OCI-LY1 (cell line): ENCODE measurements around the gene ETNK2.

Experiments
- EZH2 ChIP-seq: fragments of 200-600 bp; sonication (generic), shearing (Covaris generic); IDR thresholded peaks from 2 replicates; pipeline ENCODE4 v1.8.0; 2017; ENCODE audit warnings: borderline replicate concordance, mixed run types, mild to moderate bottlenecking, antibody characterized with exemption, low read length, moderate library complexity, mixed read lengths
- TF ChIP-seq, protein P1 (sequence below): fragments of 200-600 bp; sonication (generic), shearing (Covaris generic); IDR thresholded peaks from 2 replicates; pipeline ENCODE4 v1.5.1; 2017; ENCODE audit warnings: mild to moderate bottlenecking, antibody characterized with exemption, low read length, moderate library complexity, mixed read lengths

DNA sequence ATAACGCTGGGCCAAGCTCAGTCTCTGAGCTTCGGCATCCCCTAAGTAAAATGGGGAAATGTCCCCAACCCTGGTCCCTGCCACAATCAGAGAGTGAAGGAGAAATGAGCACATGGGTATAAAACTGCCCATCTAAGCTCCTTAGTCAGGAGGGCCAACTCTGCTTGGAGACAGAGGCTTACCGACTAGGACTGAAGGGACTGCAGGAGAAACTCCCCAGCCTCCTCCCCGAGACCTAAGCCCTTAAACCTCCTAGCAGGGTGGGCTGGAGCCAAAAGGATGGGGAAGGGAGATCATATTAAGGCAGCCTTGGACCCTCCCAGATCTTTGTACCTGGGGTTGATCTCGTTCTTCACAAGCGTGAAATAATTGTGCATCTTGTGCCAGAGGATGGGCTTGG, 5.5 kb downstream of the ETNK2 start:
- TF ChIP-seq, protein P1, sequence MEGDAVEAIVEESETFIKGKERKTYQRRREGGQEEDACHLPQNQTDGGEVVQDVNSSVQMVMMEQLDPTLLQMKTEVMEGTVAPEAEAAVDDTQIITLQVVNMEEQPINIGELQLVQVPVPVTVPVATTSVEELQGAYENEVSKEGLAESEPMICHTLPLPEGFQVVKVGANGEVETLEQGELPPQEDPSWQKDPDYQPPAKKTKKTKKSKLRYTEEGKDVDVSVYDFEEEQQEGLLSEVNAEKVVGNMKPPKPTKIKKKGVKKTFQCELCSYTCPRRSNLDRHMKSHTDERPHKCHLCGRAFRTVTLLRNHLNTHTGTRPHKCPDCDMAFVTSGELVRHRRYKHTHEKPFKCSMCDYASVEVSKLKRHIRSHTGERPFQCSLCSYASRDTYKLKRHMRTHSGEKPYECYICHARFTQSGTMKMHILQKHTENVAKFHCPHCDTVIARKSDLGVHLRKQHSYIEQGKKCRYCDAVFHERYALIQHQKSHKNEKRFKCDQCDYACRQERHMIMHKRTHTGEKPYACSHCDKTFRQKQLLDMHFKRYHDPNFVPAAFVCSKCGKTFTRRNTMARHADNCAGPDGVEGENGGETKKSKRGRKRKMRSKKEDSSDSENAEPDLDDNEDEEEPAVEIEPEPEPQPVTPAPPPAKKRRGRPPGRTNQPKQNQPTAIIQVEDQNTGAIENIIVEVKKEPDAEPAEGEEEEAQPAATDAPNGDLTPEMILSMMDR, result no peak
- no peak for TF ChIP-seq EZH2
